Nucleus accumbens (tissue), 56 donors: Measurements from ENCODE around the gene ZC3H10.

Source experiments
- DNase-seq, 56 donors: peaks; one replicate each; lab custom pipeline; 2025; lab: John Stamatoyannopoulos, UW

ZC3H10 gene

GRCh38 chr12:56099787-56100186 lies 18.3 kb upstream of the ZC3H10 start:
- no peak for DNase-seq

GRCh38 chr12:56101045-56101444 lies 17.0 kb upstream of the ZC3H10 start:
- DNase-seq: no peak

GRCh38 chr12:56102683-56103065 lies 15.4 kb upstream of the ZC3H10 start:
- DNase-seq: no peak

DNA sequence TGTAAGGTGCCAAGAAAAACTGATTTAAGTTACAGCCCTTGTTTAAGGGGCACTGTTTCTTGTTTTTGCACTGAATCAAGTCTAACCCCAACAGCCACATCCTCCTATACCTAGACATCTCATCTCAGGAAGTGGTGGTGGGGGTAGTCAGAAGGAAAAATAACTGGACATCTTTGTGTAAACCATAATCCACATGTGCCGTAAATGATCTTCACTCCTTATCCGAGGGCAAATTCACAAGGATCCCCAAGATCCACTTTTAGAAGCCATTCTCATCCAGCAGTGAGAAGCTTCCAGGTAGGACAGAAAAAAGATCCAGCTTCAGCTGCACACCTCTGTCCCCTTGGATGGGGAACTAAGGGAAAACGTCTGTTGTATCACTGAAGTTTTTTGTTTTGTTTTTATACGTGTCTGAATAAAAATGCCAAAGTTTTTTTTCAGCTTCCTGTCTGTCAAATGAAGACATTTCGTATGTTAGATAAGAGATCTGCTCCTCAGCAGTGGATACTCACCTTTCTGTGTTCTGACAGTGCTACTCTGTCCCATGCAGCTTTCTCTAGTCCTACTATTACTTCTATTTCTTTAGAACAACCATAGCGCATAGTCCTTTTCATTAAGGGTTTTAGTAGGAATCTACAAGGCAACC lies 14.9 kb upstream of the ZC3H10 start:
- no peak for DNase-seq

DNA sequence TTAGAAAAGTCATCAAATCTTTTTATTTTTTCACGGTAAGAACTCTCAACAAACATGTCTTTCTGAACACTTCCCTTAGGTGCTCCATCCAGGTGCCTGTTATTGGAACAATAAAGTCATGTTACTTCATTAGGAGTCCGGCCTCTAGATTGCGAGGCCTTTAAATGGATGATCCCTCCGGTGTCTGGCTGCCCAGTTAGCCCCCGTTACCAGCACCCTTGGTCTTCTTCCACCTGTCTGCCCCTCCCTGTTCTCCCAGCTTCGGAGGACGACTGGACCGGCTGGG lies 14.3 kb upstream of the ZC3H10 start:
- DNase-seq: no peak

- DNase-seq: peak; percentile 77 to 99 (median 95)
These were observed 13.8 kb upstream of the ZC3H10 start, which contains the start of gene PA2G4 for GRCh38 chr12:56104109-56104814. TSS of gene PA2G4 (plus strand) at chr12:56104559. CDS start at chr12:56104738, 179 bp downstream.

DNA sequence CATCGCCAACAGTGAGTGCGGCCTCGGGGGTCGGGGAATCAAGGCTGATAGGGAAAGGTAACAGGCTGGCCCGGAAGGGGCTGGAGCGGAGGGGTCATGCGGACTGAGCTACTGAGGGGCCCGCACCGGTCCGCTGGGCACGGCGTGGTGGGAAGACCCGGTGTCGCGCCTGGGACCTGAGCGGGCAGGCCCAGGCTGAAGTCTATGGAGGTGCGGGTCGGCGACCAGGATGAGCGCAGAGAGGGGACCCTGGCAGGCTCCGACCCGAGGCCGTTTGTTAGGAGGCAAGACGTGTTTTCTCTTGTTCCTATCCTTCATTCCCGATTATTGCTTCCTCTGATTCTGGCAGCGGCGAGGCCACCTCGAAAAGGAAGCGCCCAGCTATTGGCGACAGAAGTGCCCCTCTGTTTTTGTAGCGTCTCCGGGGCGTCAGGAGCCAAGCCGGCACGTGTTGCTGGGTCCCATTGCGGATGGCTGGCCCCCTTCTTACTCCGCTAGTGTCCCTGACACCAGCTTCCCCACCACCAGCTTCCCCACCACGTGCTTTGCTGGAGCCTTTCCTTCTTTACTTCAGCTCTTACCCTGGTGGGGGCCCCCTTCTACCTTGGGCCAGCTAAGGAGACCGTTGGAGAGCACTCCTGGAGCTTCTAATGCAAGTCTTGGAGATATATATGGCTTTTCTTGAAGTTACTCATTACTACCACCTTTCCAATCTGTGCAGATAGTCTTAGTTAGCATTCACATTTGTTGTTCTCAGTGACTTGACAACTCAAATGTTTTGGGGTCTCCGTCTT lies 13.1 kb upstream of the ZC3H10 start:
- DNase-seq: peak in 3 of 56 donors; percentile 30 to 38 (median 37)

DNA sequence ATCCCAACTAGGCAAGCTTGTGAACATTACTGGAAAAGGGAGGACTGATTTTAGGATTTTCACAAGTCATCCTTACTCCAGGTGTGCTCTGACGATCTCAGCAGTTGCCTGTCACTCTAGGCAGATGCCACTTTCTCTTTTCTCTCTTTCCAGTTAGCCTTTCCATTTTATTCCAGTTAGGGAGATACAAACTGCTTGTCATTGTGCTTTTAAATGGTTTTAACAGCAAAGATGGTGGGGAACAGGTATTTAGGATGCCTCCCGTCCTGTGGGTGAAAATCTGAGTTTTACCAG lies 12.5 kb upstream of the ZC3H10 start:
- DNase-seq: no peak

GRCh38 chr12:56107242-56107641 lies 10.8 kb upstream of the ZC3H10 start:
- DNase-seq: no peak

GRCh38 chr12:56110571-56110970 lies 7.5 kb upstream of the ZC3H10 start:
- DNase-seq: no peak

- no peak for DNase-seq
These were observed 4.0 kb upstream of the ZC3H10 start for GRCh38 chr12:56114084-56114483.

GRCh38 chr12:56115329-56115728 lies 2.7 kb upstream of the ZC3H10 start:
- peak in 9 of 56 donors; percentile 1 to 15 (median 3) for DNase-seq

DNA sequence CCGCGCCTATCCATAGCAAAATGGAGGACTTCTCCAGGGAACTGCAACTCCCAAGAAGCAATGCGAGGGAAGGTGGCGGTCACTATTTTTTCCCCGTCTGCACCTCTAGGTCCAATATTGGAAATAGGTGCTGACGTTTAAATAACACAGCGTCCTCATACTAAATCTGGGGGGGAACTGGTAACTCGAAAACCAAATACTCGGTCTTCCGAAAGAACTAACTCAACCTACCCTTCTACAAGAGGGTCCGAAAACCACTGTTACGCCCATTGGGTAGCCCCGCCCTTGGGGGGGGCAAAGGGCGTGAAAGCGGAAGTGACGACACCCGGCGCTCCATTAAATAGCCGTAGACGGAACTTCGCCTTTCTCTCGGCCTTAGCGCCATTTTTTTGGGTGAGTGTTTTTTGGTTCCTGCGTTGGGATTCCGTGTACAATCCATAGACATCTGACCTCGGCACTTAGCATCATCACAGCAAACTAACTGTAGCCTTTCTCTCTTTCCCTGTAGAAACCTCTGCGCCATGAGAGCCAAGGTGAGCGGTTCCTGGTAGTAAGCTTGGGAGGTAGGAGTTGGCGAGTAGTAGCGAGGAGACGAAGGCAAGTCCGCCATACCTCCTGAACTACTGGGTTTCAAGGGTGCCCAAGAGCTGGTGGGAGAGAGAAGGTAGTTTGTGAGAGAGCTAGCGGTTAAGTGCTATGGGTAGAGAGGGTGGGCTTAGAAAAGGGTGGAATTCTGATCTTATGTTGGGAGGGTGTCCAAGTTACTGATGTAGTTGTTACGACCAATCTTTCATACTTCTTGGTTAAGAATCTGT lies 1.6 kb upstream of the ZC3H10 start, which contains the start of gene RPL41:
Gene RPL41, plus strand, starts transcription at position 367 of the 815 bp plus-strand sequence.
- DNase-seq: peak; percentile 30 to 96 (median 88)

- DNase-seq: peak in 1 of 56 donors; percentile 5
These were observed 872 bp upstream of the ZC3H10 start for GRCh38 chr12:56117082-56117706.

GRCh38 chr12:56118688-56119357 lies 757 bp downstream of the ZC3H10 start:
- DNase-seq: no peak

GRCh38 chr12:56119361-56119796 lies 1.3 kb downstream of the ZC3H10 start:
- peak in 43 of 56 donors; percentile 2 to 69 (median 30) for DNase-seq

- DNase-seq: no peak
These were observed 2.2 kb downstream of the ZC3H10 start for GRCh38 chr12:56120158-56120846.

GRCh38 chr12:56121204-56121870 lies 3.3 kb downstream of the ZC3H10 start:
- DNase-seq: no peak
